Spleen (tissue), 11 donors: ENCODE measurements around the gene RSPH3. TPM values are rescaled to one million over a fixed set of nuclear protein-coding genes. Genes with fewer than 3 reads are reported as not detected.

Experiments used
- DNase-seq: peaks from one replicate; pipeline ENCODE4 v3.0.0-alpha.2; 2020
- H3K27ac ChIP-seq, 8 donors: fragments of 200-600 bp; sonication (generic) in 7 of 8; 1 replicate in 4 of 8; 2 replicates in 4 of 8; pipeline versions ENCODE4 v1.5.0 to v1.8.0; 2016 to 2021; ENCODE audit warnings: inconsistent platforms in 4 of 8, mild to moderate bottlenecking in 4 of 8, moderate library complexity in 1 of 8
- H3K27me3 ChIP-seq, 7 donors: fragments of 200-600 bp; sonication (generic) in 6 of 7; replicated peaks in 1 of 7; 1 replicate in 4 of 7; 2 replicates in 3 of 7; pipeline versions ENCODE4 v1.5.0 to v1.8.0; 2016 to 2021; ENCODE audit warnings: inconsistent platforms in 3 of 7, mild to moderate bottlenecking in 1 of 7
- H3K36me3 ChIP-seq, 6 donors: fragments of 200-600 bp; sonication (generic) in 5 of 6; 1 replicate in 4 of 6; 2 replicates in 2 of 6; pipeline versions ENCODE4 v1.5.0 to v1.8.0; 2016 to 2021; ENCODE audit warnings: inconsistent platforms in 2 of 6
- H3K4me1 ChIP-seq, 6 donors: fragments of 200-600 bp; sonication (generic) in 5 of 6; 1 replicate in 3 of 6; 2 replicates in 3 of 6; pipeline versions ENCODE4 v1.5.0 to v1.8.0; 2016 to 2021; ENCODE audit warnings: inconsistent platforms in 3 of 6
- H3K4me3 ChIP-seq, 8 donors: fragments of 200-600 bp; sonication (generic) in 7 of 8; 1 replicate in 4 of 8; 2 replicates in 4 of 8; pipeline versions ENCODE4 v1.5.0 to v1.8.0; 2016 to 2021; ENCODE audit warnings: inconsistent platforms in 4 of 8, mild to moderate bottlenecking in 4 of 8, moderate library complexity in 2 of 8
- H3K9me3 ChIP-seq, 8 donors: fragments of 200-600 bp; sonication (generic) in 7 of 8; 1 replicate in 4 of 8; 2 replicates in 4 of 8; pipeline versions ENCODE4 v1.5.0 to v1.8.0; 2016 to 2021; ENCODE audit warnings: inconsistent platforms in 4 of 8
- POLR2A ChIP-seq, 3 donors: fragments of 450-650 bp; IDR thresholded peaks; one replicate each; pipeline ENCODE4 v1.5.1; 2017; ENCODE audit warnings: antibody characterized with exemption in 3 of 3, mild to moderate bottlenecking in 1 of 3
- POLR2AphosphoS5 ChIP-seq, 3 donors: sonication (generic); formaldehyde crosslinking; IDR thresholded peaks; one replicate each; pipeline ENCODE4 v1.5.1; 2017; ENCODE audit warnings: antibody characterized with exemption in 3 of 3
- WGBS, 5 donors: extraction: QIAGEN DNeasy Blood & Tissue Kit in 3 of 5; methylation state at CpG; one replicate each; pipeline versions ENCODE4 v1.1.5 to v1.1.7; 2013 to 2018; 5-methylcytosine and 5-hydroxymethylcytosine counted together
- intact Hi-C: fragments of 100-400 bp; cut with DNase I; formaldehyde crosslinking; loops from one replicate; pipeline ENCODE4 v1.15.0; 2023; ENCODE audit warnings: low total_unique reads
- polyA plus RNA-seq, 3 donors: library from polyadenylated mRNA; stranded (reverse); fragments of 200-250 nt; gene quantifications; one replicate each; pipeline ENCODE4 v1.2.1, GENCODE V29; 2013
- total RNA-seq, 7 donors: library from RNA; depleted of rRNA in 3 of 7; stranded (reverse); fragments of >200 nt in 3 of 7; fragmentation: NEBNext Ultra II Directional in 4 of 7; extraction: Animal tissue kit (Norgen Biotek cat#: 25700) in 4 of 7; gene quantifications; one replicate each; pipeline versions ENCODE4 v1.1.0 to v1.2.1, GENCODE V29; 2016 to 2021
- TF ChIP-seq, protein P1 (sequence below), 11 experiments: fragments of 200-600 bp in 7 of 11; fragments of 450-650 bp in 4 of 11; sonication (generic) in 4 of 11; IDR thresholded peaks in 8 of 11; conservative IDR thresholded peaks in 3 of 11; 1 replicate in 7 of 11; 2 replicates in 4 of 11; pipeline versions ENCODE4 v1.4.0 to v1.8.0; 2016 to 2021; ENCODE audit warnings: antibody characterized with exemption in 11 of 11, inconsistent platforms in 4 of 11, mild to moderate bottlenecking in 1 of 11
- donor health status: healthy with polysubstance abuse.
- donor health status: DM: no; HTN: no; CAD: no; lungs with moderate emphysema.
- donor health status: DM: no; HTN: no; CAD: no.
- donor health status: Bipolar disorder and iron deficiency.
- donor health status: healthy.
- donor health status: DM: no; HTN: no; CAD: no.
- donor health status: DM: yes; HTN: yes; CAD: no.

Gene RSPH3
- total and polyA plus RNA-seq, 10 donors: 0.91 to 7.3 (median 4.7) TPM

DNA sequence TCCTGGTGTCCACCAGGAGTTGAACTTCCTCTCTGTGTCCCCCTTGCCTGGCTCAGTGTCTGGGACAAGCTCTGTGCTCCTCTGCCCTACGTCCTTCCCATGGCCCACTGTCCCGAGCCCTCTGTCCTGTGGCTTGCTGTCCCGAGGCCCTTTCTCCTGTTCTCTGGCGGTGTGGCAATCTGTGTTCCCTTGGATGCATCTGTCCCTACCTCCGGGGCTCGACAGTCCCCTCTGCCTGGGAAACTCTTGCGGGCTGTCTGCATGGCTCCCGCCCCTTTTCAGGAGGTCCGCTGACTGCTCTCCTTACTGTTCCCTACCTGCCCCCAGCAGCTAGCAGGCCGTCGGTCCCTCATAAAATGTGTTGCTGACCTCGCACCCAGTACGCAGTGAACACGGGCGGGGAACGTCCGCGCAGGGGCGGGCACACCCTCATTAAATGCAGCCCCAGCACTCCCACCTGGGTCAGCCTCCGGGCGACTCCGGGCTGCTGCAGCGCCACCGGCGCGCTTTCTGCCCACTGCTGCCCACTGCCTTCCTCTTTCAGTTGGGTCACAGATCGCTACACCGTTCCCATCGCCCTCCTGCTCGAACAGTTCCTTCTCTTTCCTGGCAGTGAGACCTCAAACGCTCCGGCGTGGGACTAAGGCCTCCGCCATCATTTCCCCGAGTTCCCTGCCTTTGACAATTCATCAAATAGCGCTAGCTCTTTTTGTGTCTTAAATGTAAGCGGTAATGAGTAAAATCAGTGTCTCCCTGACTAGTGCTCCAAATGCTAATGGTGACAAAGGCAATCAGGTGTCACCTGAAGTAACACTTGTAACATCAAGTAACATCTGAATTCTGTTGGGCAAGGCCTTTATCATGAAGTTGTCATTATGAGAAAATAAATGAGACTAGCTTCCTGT is 60.5 kb downstream of the RSPH3 start:
- Histone ChIP-seq H3K36me3 (no peaks in the 10 kb centered on the region), H3K4me3 (peak overlapping the region in 7 of 8 donors; percentile 8 to 53 (median 31)), H3K4me1 (peaks cover 0 to 21% (median 9%) of the 10 kb centered on the region in 6 donors), H3K27me3 (peaks cover 0 to 6% (median 0%) of the 10 kb centered on the region in 7 donors), H3K27ac (peak overlapping the region in 1 of 8 donors; percentile 35), H3K9me3 (peaks cover 0 to 12% (median 6%) of the 10 kb centered on the region in 8 donors)
- peak; percentile 84 for DNase-seq
- TF ChIP-seq POLR2AphosphoS5 (IDR thresholded peaks at IDR 0.05) (no peak), POLR2A (IDR thresholded peaks at IDR 0.05) (no peak)
- TF ChIP-seq, protein P1, sequence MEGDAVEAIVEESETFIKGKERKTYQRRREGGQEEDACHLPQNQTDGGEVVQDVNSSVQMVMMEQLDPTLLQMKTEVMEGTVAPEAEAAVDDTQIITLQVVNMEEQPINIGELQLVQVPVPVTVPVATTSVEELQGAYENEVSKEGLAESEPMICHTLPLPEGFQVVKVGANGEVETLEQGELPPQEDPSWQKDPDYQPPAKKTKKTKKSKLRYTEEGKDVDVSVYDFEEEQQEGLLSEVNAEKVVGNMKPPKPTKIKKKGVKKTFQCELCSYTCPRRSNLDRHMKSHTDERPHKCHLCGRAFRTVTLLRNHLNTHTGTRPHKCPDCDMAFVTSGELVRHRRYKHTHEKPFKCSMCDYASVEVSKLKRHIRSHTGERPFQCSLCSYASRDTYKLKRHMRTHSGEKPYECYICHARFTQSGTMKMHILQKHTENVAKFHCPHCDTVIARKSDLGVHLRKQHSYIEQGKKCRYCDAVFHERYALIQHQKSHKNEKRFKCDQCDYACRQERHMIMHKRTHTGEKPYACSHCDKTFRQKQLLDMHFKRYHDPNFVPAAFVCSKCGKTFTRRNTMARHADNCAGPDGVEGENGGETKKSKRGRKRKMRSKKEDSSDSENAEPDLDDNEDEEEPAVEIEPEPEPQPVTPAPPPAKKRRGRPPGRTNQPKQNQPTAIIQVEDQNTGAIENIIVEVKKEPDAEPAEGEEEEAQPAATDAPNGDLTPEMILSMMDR (IDR thresholded peaks at IDR 0.05 in 8 of 11, conservative IDR thresholded peaks at IDR 0.05 in 3 of 11): no peak
- WGBS, 5 donors: 11 to 32% (median 23%) methylated on average over 29 to 37 of the region's 37 CpGs
- intact Hi-C loops: no loop called here

DNA sequence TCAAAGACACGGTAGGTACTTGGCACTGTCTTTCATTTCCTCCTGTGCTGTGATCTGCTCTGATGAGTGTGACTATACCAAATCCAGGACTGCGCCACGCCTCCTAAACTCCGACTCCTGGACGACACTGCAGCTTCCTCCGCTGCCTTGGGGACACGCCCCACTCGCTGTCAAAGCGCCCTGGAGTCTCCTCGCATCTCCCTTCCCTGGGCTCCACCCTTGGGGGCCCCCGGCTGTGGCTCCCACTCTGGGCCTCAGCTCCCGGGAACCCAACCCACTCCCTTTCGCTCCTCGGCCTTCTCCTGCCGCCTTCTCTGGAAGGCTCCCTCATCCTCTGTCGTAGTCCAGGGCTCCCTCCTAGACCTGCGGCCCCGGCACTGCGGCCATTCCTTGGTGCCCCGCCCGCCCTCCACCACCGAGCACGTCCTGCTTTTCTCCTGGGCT is 61.2 kb downstream of the RSPH3 start:
- Histone ChIP-seq H3K36me3 (no peaks in the 10 kb centered on the region), H3K4me1 (peaks cover 0 to 21% (median 9%) of the 10 kb centered on the region in 6 donors), H3K27me3 (peaks cover 0 to 6% (median 0%) of the 10 kb centered on the region in 7 donors), H3K27ac (peak overlapping the region in 1 of 8 donors; percentile 35), H3K4me3 (peak overlapping the region in 7 of 8 donors; percentile 8 to 53 (median 31)), H3K9me3 (peaks cover 0 to 12% (median 6%) of the 10 kb centered on the region in 8 donors)
- whole genome bisulfite sequencing, 5 donors: 30 to 68% (median 47%) methylated on average over 23 of the region's 23 CpGs
- intact Hi-C loops: no loop called here
- no peak for DNase-seq
- TF ChIP-seq, protein P1 (IDR thresholded peaks at IDR 0.05 in 8 of 11, conservative IDR thresholded peaks at IDR 0.05 in 3 of 11): no peak
- TF ChIP-seq POLR2AphosphoS5 (IDR thresholded peaks at IDR 0.05): peak in 1 of 3 donors; percentile 15
- TF ChIP-seq POLR2A (IDR thresholded peaks at IDR 0.05): no peak

DNA sequence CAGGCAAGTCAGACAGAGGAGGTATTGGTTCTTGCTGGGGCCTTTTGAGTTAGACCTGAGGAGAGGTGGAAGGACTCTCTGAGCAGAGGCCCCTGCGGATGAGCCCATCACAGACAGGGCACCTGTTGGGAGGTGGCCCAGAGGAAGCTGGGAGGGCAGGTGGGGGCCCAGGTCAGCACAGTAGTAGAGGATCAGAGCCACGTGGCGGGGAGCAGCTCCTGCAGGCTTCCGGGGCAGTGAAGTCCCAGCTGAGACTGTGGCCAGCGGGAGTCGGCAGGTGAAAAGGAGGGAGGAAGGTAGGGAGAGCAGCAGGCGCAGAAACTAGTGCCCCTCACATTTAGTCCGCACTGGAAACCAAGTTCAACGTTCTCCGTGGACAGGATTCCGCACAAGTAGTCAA is 61.8 kb downstream of the RSPH3 start:
- no peak overlapping the region for H3K27ac ChIP-seq
- peaks cover 0 to 6% (median 0%) of the 10 kb centered on the region in 7 donors for H3K27me3 ChIP-seq
- TF ChIP-seq POLR2AphosphoS5 (IDR thresholded peaks at IDR 0.05) (no peak), POLR2A (IDR thresholded peaks at IDR 0.05) (no peak)
- TF ChIP-seq, protein P1 (IDR thresholded peaks at IDR 0.05 in 8 of 11, conservative IDR thresholded peaks at IDR 0.05 in 3 of 11): no peak
- WGBS, 5 donors: 91 to 95% (median 93%) methylated on average over 7 to 11 of the region's 11 CpGs
- intact Hi-C loops: no loop called here
- no peak overlapping the region for H3K4me3 ChIP-seq
- H3K4me1 ChIP-seq: peaks cover 0 to 21% (median 9%) of the 10 kb centered on the region in 6 donors
- no peak for DNase-seq
- H3K36me3 ChIP-seq: no peaks in the 10 kb centered on the region
- H3K9me3 ChIP-seq: peaks cover 0 to 12% (median 6%) of the 10 kb centered on the region in 8 donors

DNA sequence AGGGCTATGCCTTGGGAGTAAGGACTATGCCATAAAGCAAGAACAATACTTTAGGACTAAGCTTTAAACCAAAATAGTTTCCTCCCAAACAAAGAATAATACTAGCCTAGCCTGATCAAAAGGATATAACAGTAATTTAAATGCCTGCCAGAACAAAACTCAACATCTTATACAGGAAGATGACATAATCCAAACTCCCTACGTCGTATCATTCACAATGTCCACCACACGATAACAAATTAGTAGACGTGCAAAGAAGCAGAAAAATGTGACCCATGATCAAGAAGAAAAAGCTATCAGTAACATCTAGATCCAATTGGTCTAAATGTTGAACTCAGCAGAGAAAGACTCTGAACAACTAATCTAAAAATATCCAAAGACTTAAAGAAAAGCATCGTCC is 65.8 kb downstream of the RSPH3 start:
- no peak for DNase-seq
- intact Hi-C loops: no loop called here
- TF ChIP-seq, protein P1 (IDR thresholded peaks at IDR 0.05 in 8 of 11, conservative IDR thresholded peaks at IDR 0.05 in 3 of 11): no peak
- TF ChIP-seq POLR2A (IDR thresholded peaks at IDR 0.05) (no peak), POLR2AphosphoS5 (IDR thresholded peaks at IDR 0.05) (no peak)
- Histone ChIP-seq H3K9me3 (no peaks in the 10 kb centered on the region), H3K27me3 (no peaks in the 10 kb centered on the region), H3K4me1 (peaks cover 0 to 13% (median 3%) of the 10 kb centered on the region in 6 donors), H3K36me3 (no peaks in the 10 kb centered on the region), H3K27ac (no peak overlapping the region), H3K4me3 (no peak overlapping the region)
- 86 to 94% (median 92%) methylated on average over 5 of the region's 5 CpGs for WGBS, 5 donors
